Measurements from ENCODE around the gene PICALM. TPM values are rescaled to one million over a fixed set of nuclear protein-coding genes. Genes with fewer than 3 reads are reported as not detected.

The PICALM gene
- total and polyA plus RNA-seq, 4 donors = 19.3 to 317 (median 108) TPM

- Histone ChIP-seq H3K36me3 (ENCODE audit: control insufficient read depth in 4 of 4, insufficient read depth in 3 of 4, low read depth in 1 of 4, low read length in 3 of 4) (no peaks in the 10 kb centered on the region), H3K27ac (ENCODE audit: low read depth in 1 of 2, low read length in 2 of 2) (no peak overlapping the region), H3K4me1 (ENCODE audit: control insufficient read depth in 4 of 4, insufficient read depth in 4 of 4, low read length in 3 of 4) (peaks cover 0 to 2% (median 0%) of the 10 kb centered on the region in 4 donors), H3K27me3 (ENCODE audit: control insufficient read depth in 4 of 4, insufficient read depth in 4 of 4, low read length in 3 of 4) (no peaks in the 10 kb centered on the region), H3K9ac (ENCODE audit: low read depth in 1 of 2, low read length in 2 of 2) (no peak overlapping the region), H3K9me3 (ENCODE audit: control insufficient read depth in 4 of 4, low read length in 3 of 4) (no peaks in the 10 kb centered on the region), H3K4me3 (ENCODE audit: low read depth in 1 of 3, low read length in 3 of 3) (no peak overlapping the region)
- TF ChIP-seq REST (IDR thresholded peaks at IDR 0.05) (no peak), RAD21 (IDR thresholded peaks at IDR 0.05) (no peak), NR2F2 (IDR thresholded peaks at IDR 0.05) (no peak)
- DNase-seq (ENCODE audit: low spot score) = no peak
- 89% methylated on average over 2 of the region's 2 CpGs for WGBS
Measured at GRCh38 chr11:86118253-86118652, 49.4 kb upstream of the PICALM start.

GRCh38 chr11:86117712-86118063, 48.8 kb upstream of the PICALM start:
- Histone ChIP-seq H3K4me1 (ENCODE audit: control insufficient read depth in 4 of 4, insufficient read depth in 4 of 4, low read length in 3 of 4) (peaks cover 0 to 2% (median 0%) of the 10 kb centered on the region in 4 donors), H3K4me3 (ENCODE audit: low read depth in 1 of 3, low read length in 3 of 3) (no peak overlapping the region), H3K27me3 (ENCODE audit: control insufficient read depth in 4 of 4, insufficient read depth in 4 of 4, low read length in 3 of 4) (no peaks in the 10 kb centered on the region), H3K36me3 (ENCODE audit: control insufficient read depth in 4 of 4, insufficient read depth in 3 of 4, low read depth in 1 of 4, low read length in 3 of 4) (no peaks in the 10 kb centered on the region), H3K9ac (ENCODE audit: low read depth in 1 of 2, low read length in 2 of 2) (no peak overlapping the region), H3K27ac (ENCODE audit: low read depth in 1 of 2, low read length in 2 of 2) (no peak overlapping the region), H3K9me3 (ENCODE audit: control insufficient read depth in 4 of 4, low read length in 3 of 4) (no peaks in the 10 kb centered on the region)
- TF ChIP-seq ATF3 (IDR thresholded peaks at IDR 0.05) (no peak), ZBTB33 (IDR thresholded peaks at IDR 0.05) (no peak), JUND (IDR thresholded peaks at IDR 0.05) (no peak), FOXA1 (IDR thresholded peaks at IDR 0.05) (no peak), YY1 (IDR thresholded peaks at IDR 0.05) (no peak), RXRA (IDR thresholded peaks at IDR 0.05) (no peak), TAF1 (conservative IDR thresholded peaks at IDR 0.05) (no peak), EGR1 (IDR thresholded peaks at IDR 0.05; ENCODE audit: low read depth in 2 of 2) (no peak), NR2F2 (IDR thresholded peaks at IDR 0.05) (no peak), RAD21 (IDR thresholded peaks at IDR 0.05) (no peak), HNF4A (conservative IDR thresholded peaks at IDR 0.05) (no peak), SP1 (IDR thresholded peaks at IDR 0.05) (no peak), GABPA (IDR thresholded peaks at IDR 0.05 in 1 of 2, conservative IDR thresholded peaks at IDR 0.05 in 1 of 2) (no peak), HNF4G (IDR thresholded peaks at IDR 0.05) (no peak), CTCF (IDR thresholded peaks at IDR 0.05; ENCODE audit: low read depth, low read length, missing input control) (no peak), FOXA2 (IDR thresholded peaks at IDR 0.05) (no peak), MAX (IDR thresholded peaks at IDR 0.05) (no peak)
- 93% methylated on average over 1 of the region's 1 CpG for WGBS
- no peak for DNase-seq (ENCODE audit: low spot score)

Measured in liver (tissue), 9 donors.